Sigmoid colon (tissue), 7 donors: ENCODE data around the gene EPHA10. TPM values are rescaled to one million over a fixed set of nuclear protein-coding genes. Genes with fewer than 3 reads are reported as not detected.
"Not testable (repeated sequence)": the region's sequence is repeated elsewhere in the genome, so short reads cannot be mapped to it uniquely, and the experiment has no call there.

Experiments
- DNase-seq: peaks from one replicate; pipeline ENCODE4 v3.0.0-alpha.2; 2019
- H3K27ac ChIP-seq, 4 donors: fragments of 200-600 bp; sonication (generic); one replicate each; pipeline ENCODE4 v1.5.1; 2016 to 2019; ENCODE audit warnings: mild to moderate bottlenecking in 1 of 4
- H3K27me3 ChIP-seq, 3 donors: fragments of 200-600 bp; sonication (generic); one replicate each; pipeline ENCODE4 v1.5.1; 2019; ENCODE audit warnings: mild to moderate bottlenecking in 1 of 3
- H3K36me3 ChIP-seq, 4 donors: fragments of 200-600 bp; sonication (generic); one replicate each; pipeline ENCODE4 v1.5.1; 2016 to 2019
- H3K4me1 ChIP-seq, 4 donors: fragments of 200-600 bp; sonication (generic); one replicate each; pipeline ENCODE4 v1.5.1; 2017 to 2019
- H3K4me3 ChIP-seq, 4 donors: fragments of 200-600 bp; sonication (generic); one replicate each; pipeline ENCODE4 v1.5.1; 2017 to 2019; ENCODE audit warnings: mild to moderate bottlenecking in 2 of 4, moderate library complexity in 1 of 4
- H3K9me3 ChIP-seq, 4 donors: fragments of 200-600 bp in 3 of 4; sonication (generic) in 3 of 4; one replicate each; pipeline versions ENCODE4 v1.5.1 to v1.6.1; 2013 to 2019
- EP300 ChIP-seq, 4 donors: sonication (generic); formaldehyde crosslinking; IDR thresholded peaks; one replicate each; pipeline ENCODE4 v1.6.1; 2017; ENCODE audit warnings: antibody characterized with exemption in 4 of 4
- POLR2A ChIP-seq, 2 donors: fragments of 450-650 bp; IDR thresholded peaks; one replicate each; pipeline ENCODE4 v1.6.1; 2016; ENCODE audit warnings: antibody characterized with exemption in 2 of 2, mild to moderate bottlenecking in 2 of 2, moderate library complexity in 2 of 2
- POLR2AphosphoS5 ChIP-seq, 4 donors: sonication (generic); formaldehyde crosslinking; IDR thresholded peaks; one replicate each; pipeline ENCODE4 v1.6.1; 2017; ENCODE audit warnings: antibody characterized with exemption in 4 of 4
- WGBS, 2 donors: extraction: QIAGEN DNeasy Blood & Tissue Kit; methylation state at CpG; one replicate each; pipeline ENCODE4 v1.1.7; 2013; 5-methylcytosine and 5-hydroxymethylcytosine counted together
- intact Hi-C: fragments of 100-400 bp; cut with DNase I; formaldehyde crosslinking; loops from one replicate; pipeline ENCODE4 v1.15.1; 2023
- polyA plus RNA-seq, 3 donors: library from polyadenylated mRNA; stranded (reverse); fragments of 200-250 nt; gene quantifications; one replicate each; pipeline ENCODE4 v1.2.3, GENCODE V29; 2013
- total RNA-seq, 4 donors: library from RNA; depleted of rRNA; stranded (reverse); fragments of >200 nt; gene quantifications; one replicate each; pipeline ENCODE4 v1.1.0, GENCODE V29; 2016
- TF ChIP-seq, protein P1 (sequence below), 4 experiments: fragments of 450-650 bp in 3 of 4; fragments of 200-600 bp in 1 of 4; IDR thresholded peaks; one replicate each; pipeline ENCODE4 v1.5.1; 2016 to 2019; ENCODE audit warnings: antibody characterized with exemption in 4 of 4, mild to moderate bottlenecking in 3 of 4, moderate library complexity in 2 of 4
- donor health status: healthy with polysubstance abuse.
- donor health status: Bipolar disorder and iron deficiency.
- donor health status: healthy.

Gene EPHA10
- total and polyA plus RNA-seq, 7 donors: 0.14 to 33.3 (median 0.83) TPM

DNA sequence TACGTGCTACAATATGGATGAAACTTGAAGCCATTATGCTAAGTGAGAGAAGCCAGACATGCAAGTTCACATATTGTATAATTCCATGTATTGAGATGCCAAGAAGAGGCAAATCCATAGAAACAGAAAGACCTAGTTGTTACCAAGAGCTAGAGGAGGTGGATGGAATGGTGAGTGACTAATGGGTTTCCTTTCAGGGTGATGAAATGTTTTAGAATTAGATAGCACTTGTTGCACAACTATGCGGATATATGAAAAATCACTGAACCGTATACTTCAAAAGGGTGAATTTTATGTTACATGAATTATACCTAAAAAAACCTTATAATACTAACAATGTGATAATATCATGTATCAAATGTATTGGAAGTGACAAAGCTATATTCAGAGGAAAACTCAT lies 18.1 kb downstream of the EPHA10 start:
- TF ChIP-seq EP300 (IDR thresholded peaks at IDR 0.05): no peak
- TF ChIP-seq POLR2AphosphoS5 (IDR thresholded peaks at IDR 0.05): no peak
- TF ChIP-seq, protein P1, sequence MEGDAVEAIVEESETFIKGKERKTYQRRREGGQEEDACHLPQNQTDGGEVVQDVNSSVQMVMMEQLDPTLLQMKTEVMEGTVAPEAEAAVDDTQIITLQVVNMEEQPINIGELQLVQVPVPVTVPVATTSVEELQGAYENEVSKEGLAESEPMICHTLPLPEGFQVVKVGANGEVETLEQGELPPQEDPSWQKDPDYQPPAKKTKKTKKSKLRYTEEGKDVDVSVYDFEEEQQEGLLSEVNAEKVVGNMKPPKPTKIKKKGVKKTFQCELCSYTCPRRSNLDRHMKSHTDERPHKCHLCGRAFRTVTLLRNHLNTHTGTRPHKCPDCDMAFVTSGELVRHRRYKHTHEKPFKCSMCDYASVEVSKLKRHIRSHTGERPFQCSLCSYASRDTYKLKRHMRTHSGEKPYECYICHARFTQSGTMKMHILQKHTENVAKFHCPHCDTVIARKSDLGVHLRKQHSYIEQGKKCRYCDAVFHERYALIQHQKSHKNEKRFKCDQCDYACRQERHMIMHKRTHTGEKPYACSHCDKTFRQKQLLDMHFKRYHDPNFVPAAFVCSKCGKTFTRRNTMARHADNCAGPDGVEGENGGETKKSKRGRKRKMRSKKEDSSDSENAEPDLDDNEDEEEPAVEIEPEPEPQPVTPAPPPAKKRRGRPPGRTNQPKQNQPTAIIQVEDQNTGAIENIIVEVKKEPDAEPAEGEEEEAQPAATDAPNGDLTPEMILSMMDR (IDR thresholded peaks at IDR 0.05): no peak
- TF ChIP-seq POLR2A (IDR thresholded peaks at IDR 0.05): no peak

DNA sequence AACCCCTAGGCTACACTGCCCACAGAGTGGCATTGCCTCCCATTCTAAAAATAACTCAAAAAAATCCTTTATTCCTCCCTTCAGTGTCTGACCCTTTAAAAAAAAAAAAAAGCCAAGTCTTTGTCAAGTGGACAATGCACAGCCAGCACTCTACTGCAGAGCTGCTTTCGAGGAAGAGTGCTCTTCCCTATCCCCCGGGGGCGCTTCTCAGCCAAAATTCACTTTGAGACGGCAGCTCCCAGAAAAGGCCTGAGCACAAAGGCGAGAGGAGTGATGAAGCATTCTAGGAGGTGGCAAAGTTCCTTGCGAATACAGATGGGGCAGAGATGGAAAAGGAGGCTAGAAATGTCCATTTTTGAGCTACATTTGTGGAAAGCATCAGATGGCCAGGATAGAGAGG lies 23.3 kb downstream of the EPHA10 start:
- Histone ChIP-seq H3K27me3 (peaks cover 0 to 14% (median 4%) of the 10 kb centered on the region in 3 donors), H3K36me3 (no peaks in the 10 kb centered on the region), H3K9me3 (peaks cover 0 to 3% (median under 1%) of the 10 kb centered on the region in 4 donors), H3K4me3 (no peak overlapping the region), H3K4me1 (no peaks in the 10 kb centered on the region), H3K27ac (no peak overlapping the region)
- intact Hi-C loops: no loop called here
- no peak for DNase-seq
- TF ChIP-seq, protein P1 (IDR thresholded peaks at IDR 0.05): no peak
- TF ChIP-seq POLR2AphosphoS5 (IDR thresholded peaks at IDR 0.05) (no peak), POLR2A (IDR thresholded peaks at IDR 0.05) (no peak), EP300 (IDR thresholded peaks at IDR 0.05) (no peak)
- WGBS, 2 donors: 50 to 78% methylated on average over 6 of the region's 6 CpGs

More for the DNA sequence above, 18.1 kb downstream of the EPHA10 start:
- no peaks in the 10 kb centered on the region for H3K36me3 ChIP-seq
- WGBS, 2 donors: 96 to 97% methylated on average over 3 of the region's 3 CpGs
- no peaks in the 10 kb centered on the region for H3K4me1 ChIP-seq
- H3K4me3 ChIP-seq: no peak overlapping the region
- H3K27ac ChIP-seq: no peak overlapping the region
- no peak for DNase-seq
- H3K9me3 ChIP-seq: peaks cover 0 to 7% (median 1%) of the 10 kb centered on the region in 4 donors
- peaks cover under 1 to 43% (median 20%) of the 10 kb centered on the region in 3 donors for H3K27me3 ChIP-seq
- intact Hi-C loops: no loop called here

DNA sequence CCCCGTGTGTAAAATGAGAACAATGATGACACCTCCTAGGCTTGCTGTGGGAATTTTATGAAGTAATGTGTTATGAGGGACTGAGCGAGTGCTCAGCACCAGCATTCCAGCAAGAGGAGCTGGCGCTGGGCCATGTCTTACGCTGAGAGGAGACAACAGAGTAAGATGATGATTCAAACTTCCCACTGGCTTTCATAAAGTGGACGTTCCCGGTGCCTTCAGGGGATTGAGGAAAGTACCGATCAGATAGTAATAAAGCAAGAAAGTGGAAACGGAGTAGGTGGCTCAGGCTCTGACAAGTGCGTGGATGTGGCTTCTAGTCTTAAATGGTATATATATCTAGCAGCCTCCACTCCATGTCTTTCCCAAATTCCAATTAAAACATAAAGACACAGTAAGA lies 23.8 kb downstream of the EPHA10 start:
- no peak for DNase-seq
- intact Hi-C loops: no loop called here
- Histone ChIP-seq H3K4me1 (no peaks in the 10 kb centered on the region), H3K36me3 (no peaks in the 10 kb centered on the region), H3K4me3 (no peak overlapping the region), H3K9me3 (peaks cover 0 to 2% (median 0%) of the 10 kb centered on the region in 4 donors), H3K27me3 (peaks cover 0 to 14% (median 4%) of the 10 kb centered on the region in 3 donors), H3K27ac (no peak overlapping the region)
- 83 to 89% methylated on average over 9 of the region's 9 CpGs for WGBS, 2 donors
- TF ChIP-seq POLR2AphosphoS5 (IDR thresholded peaks at IDR 0.05) (no peak), EP300 (IDR thresholded peaks at IDR 0.05) (no peak), POLR2A (IDR thresholded peaks at IDR 0.05) (no peak)
- TF ChIP-seq, protein P1 (IDR thresholded peaks at IDR 0.05): no peak

- Histone ChIP-seq H3K27ac (no peak overlapping the region), H3K4me1 (no peaks in the 10 kb centered on the region), H3K27me3 (peaks cover 3 to 30% (median 13%) of the 10 kb centered on the region in 3 donors), H3K4me3 (no peak overlapping the region), H3K36me3 (no peaks in the 10 kb centered on the region), H3K9me3 (peaks cover 0 to 2% (median 0%) of the 10 kb centered on the region in 4 donors)
- intact Hi-C loops: no loop called here
- 21 to 73% methylated on average over 2 of the region's 2 CpGs for WGBS, 2 donors
- no peak for TF ChIP-seq EP300 (IDR thresholded peaks at IDR 0.05)
- TF ChIP-seq POLR2AphosphoS5 (IDR thresholded peaks at IDR 0.05): no peak
- no peak for TF ChIP-seq POLR2A (IDR thresholded peaks at IDR 0.05)
- TF ChIP-seq, protein P1 (IDR thresholded peaks at IDR 0.05): no peak
- DNase-seq: no peak
These were observed 25.7 kb downstream of the EPHA10 start for GRCh38 chr1:37739222-37739621.

- DNase-seq, H3K4me3 ChIP-seq, H3K9me3 ChIP-seq, H3K27ac ChIP-seq, intact Hi-C loops, H3K4me1 ChIP-seq, H3K36me3 ChIP-seq: not testable (repeated sequence)
- 94 to 98% methylated on average over 4 of the region's 4 CpGs for WGBS, 2 donors
- H3K27me3 ChIP-seq: peaks cover 3 to 36% (median 18%) of the 10 kb centered on the region in 3 donors
These were observed 26.3 kb downstream of the EPHA10 start for GRCh38 chr1:37738619-37739018.

DNA sequence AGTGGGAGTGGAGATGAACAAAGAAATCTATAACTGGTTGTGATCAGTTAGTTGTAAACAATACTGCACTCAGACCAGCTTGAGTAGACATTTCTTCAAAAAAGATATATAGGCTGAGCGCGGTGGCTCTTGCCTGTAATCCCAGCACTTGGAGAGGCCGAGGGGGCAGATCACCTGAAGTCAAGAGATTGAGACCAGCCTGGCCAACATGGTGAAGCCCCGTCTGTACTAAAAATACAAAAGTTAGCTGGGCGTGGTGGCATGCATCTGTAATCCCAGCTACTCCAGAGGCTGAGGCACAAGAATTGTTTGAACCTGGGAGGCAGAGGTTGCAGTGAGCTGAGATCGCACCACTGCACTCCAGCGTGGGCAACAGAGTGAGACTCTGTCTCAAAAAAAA lies 26.9 kb downstream of the EPHA10 start:
- H3K9me3 ChIP-seq, H3K4me3 ChIP-seq, H3K4me1 ChIP-seq, H3K27ac ChIP-seq, H3K36me3 ChIP-seq, DNase-seq, intact Hi-C loops: not testable (repeated sequence)
- 90 to 92% methylated on average over 7 of the region's 7 CpGs for WGBS, 2 donors
- peaks cover 3 to 43% (median 23%) of the 10 kb centered on the region in 3 donors for H3K27me3 ChIP-seq
